HG03025 (cell line): ENCODE measurements around the gene RAD51B.

Source experiments
- ATAC-seq: cut with Tn5 transposase; IDR thresholded peaks from one replicate; pipeline ENCODE4 v1.9.1; 2021; ENCODE audit warnings: mild to moderate bottlenecking, moderate library complexity; ENCODE audit not compliant: unreplicated experiment, low FRiP score

RAD51B gene

GRCh38 chr14:68705741-68706283 lies 886.2 kb downstream of the RAD51B start:
- ATAC-seq: no peak

GRCh38 chr14:68707482-68707881 lies 887.9 kb downstream of the RAD51B start:
- no peak for ATAC-seq

- no peak for ATAC-seq
Measured at GRCh38 chr14:68708343-68708742, 888.8 kb downstream of the RAD51B start.

- no peak for ATAC-seq
Measured at GRCh38 chr14:68709007-68709406, 889.4 kb downstream of the RAD51B start.

- no peak for ATAC-seq
Measured at GRCh38 chr14:68710776-68711175, 891.2 kb downstream of the RAD51B start.

GRCh38 chr14:68711561-68712309 lies 892.2 kb downstream of the RAD51B start:
- no peak for ATAC-seq

- ATAC-seq: no peak
Measured at GRCh38 chr14:68712703-68713370, 893.3 kb downstream of the RAD51B start.

- no peak for ATAC-seq
Measured at GRCh38 chr14:68713782-68714181, 894.2 kb downstream of the RAD51B start.

GRCh38 chr14:68714991-68715924 lies 895.7 kb downstream of the RAD51B start:
- ATAC-seq: no peak

GRCh38 chr14:68716698-68717097 lies 897.1 kb downstream of the RAD51B start:
- ATAC-seq: no peak

- no peak for ATAC-seq
Measured at GRCh38 chr14:68718023-68718990, 898.7 kb downstream of the RAD51B start.

GRCh38 chr14:68719634-68720384 lies 900.2 kb downstream of the RAD51B start:
- ATAC-seq: no peak

GRCh38 chr14:68722186-68722585 lies 902.6 kb downstream of the RAD51B start:
- no peak for ATAC-seq

GRCh38 chr14:68722968-68723566 lies 903.5 kb downstream of the RAD51B start:
- no peak for ATAC-seq

GRCh38 chr14:68723808-68724268 lies 904.3 kb downstream of the RAD51B start:
- ATAC-seq: no peak

- ATAC-seq: no peak
Measured at GRCh38 chr14:68724914-68725313, 905.3 kb downstream of the RAD51B start.

- no peak for ATAC-seq
Measured at GRCh38 chr14:68726093-68726695, 906.6 kb downstream of the RAD51B start.
